Activated CD4-positive, alpha-beta T cell treated with anti-CD3 and anti-CD28 coated beads, Interleukin-2, amount 50 U/mL, for 24 hours (primary cell): Measurements from ENCODE around the gene MTHFR.

Experiments
- DNase-seq, 2 donors: peaks; one replicate each; pipeline ENCODE4 v3.0.0-alpha.2; 2020; ENCODE audit warnings: low read depth in 1 of 2, low spot score in 1 of 2

Gene MTHFR

GRCh38 chr1:11799099-11799498, 6.7 kb downstream of the MTHFR start:
- DNase-seq, result no peak

DNA sequence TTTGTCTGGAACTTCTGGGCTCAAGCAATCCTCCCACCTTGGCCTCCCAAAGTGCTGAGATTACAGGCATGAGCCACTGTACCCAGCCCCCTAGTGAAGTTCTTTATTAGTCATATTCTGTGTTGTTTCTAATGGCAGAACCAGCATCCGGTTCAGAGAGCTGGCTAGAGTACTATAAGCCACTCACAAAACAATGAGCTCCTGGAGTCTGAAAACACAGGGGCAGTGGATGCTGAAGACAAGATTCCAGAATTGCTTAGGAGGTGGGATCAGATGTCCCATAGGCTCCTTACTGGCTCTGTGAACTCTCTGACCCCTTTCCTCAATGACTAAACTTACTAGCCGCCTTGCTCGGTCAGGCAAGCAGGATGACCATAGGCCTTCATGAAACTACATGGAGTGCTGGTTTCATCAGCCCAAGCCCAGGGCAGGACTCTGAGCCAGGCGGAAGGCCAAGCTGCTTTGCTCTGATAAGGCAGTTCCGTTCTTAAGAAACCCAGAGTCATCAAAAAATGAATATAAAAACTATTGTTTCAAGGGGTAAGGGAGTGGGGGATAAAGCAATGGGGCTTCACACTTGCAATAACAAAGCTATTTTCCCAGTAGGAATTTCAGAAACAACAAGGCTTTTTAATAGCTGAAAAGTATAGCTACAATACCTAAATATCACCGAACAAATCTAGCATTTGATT, 8.1 kb downstream of the MTHFR start:
- no peak for DNase-seq

DNA sequence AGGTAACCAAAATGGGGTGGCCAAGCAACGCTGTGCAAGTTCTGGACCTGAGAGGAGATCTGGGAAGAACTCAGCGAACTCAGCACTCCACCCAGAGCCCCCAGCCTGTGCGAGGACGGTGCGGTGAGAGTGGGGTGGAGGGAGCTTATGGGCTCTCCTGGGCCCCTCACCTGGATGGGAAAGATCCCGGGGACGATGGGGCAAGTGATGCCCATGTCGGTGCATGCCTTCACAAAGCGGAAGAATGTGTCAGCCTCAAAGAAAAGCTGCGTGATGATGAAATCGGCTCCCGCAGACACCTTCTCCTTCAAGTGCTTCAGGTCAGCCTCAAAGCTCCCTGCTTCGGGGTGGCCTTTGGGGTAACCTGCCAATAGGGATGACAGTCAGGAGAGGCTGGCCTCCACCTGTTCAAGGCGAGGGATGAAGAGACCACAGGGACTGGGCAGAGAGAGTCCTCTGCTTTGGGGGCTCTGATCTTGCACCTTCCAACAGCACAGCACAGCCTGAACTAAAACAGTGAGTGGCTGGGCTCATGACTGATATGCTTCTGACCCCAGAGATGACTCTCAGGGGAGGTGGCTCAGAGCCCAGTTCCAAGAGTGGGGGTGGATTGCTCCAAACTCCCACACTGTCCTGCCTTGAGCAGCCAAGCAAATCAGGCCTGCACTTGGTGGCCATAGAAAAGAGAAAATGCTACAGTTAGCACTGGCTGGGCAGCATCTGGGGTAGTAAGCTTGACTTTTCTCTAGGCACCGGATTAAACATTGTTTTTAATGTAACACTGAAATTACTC, 9.5 kb downstream of the MTHFR start:
- DNase-seq, result no peak

GRCh38 chr1:11795238-11795890, 10.4 kb downstream of the MTHFR start:
- no peak for DNase-seq

DNA sequence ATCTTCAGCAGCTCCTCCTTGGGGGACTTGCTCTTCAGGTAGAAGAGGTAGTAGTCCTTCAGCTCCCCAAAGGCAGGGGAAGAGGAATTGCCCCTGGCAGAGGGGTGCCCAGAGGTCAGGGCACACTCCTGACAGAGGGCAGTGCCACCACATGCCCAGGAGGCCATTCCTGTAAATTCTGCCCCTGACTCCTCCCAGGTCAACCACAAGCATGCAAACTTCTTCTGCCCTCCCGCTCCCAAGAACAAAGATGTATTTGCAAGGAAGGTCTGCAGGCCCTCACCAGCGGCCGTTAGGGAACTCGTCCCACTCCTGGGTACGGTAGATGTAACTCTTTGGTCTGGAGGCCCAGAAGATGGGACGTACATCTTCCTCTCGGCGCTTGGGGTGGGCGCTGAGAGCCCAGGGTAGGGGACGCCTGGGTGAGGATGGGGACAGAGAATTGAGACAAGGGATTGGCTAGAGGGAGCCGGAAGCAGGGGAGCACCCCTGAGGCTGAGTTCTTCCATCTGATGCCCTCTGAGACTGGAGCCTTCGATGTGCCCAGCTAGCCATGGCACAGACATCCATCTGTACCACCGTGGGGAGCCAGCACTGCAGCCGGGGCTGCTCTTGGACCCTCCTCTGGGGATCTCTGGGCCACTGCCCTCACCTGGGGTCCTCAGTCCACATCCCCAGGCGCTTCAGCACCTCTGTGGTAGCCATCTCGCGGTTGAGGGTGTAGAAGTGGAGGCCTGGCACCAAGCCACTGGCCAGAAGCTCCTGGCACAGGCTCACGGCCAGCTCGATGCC, 11.1 kb downstream of the MTHFR start:
- no peak for DNase-seq

DNA sequence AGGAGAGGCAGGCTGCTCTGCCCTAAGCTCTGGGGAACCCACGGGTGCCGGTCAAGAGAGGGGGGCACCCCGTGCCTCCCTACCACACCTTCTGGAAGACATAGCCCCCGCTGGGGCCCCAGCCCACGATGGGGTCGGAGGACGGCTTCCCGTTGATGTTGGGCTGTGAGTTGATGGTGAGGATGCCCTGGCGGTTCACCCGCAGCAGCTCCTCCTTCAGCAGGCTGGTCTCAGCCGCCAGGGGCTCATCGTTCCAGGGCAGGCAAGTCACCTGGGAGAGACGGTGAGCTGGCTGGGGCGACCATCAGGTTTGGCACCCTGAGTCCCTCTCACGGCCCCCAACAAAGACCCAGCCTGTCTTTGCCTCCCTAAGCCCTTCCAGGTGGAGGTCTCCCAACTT, 11.9 kb downstream of the MTHFR start:
- DNase-seq, result no peak

DNA sequence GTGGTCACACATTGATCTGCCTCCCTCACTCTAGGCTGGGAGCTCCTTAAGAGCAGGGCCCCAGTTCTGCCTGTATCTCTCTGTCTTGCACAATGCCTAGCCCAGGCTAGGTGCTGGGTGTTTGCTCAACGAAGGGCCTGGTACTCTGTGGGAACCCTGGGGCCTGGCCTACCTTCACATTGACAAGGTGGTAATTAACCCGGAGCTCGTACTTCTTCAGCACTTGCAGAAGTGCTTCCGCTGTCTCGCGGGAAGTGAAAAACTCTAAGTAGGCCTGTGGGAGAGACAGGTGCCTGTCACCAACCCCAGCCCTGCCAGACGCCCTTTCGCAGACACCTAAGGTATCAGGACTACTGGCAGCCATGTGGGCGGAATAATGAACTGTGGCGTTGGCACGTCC, 13.7 kb downstream of the MTHFR start:
- DNase-seq, result no peak

DNA sequence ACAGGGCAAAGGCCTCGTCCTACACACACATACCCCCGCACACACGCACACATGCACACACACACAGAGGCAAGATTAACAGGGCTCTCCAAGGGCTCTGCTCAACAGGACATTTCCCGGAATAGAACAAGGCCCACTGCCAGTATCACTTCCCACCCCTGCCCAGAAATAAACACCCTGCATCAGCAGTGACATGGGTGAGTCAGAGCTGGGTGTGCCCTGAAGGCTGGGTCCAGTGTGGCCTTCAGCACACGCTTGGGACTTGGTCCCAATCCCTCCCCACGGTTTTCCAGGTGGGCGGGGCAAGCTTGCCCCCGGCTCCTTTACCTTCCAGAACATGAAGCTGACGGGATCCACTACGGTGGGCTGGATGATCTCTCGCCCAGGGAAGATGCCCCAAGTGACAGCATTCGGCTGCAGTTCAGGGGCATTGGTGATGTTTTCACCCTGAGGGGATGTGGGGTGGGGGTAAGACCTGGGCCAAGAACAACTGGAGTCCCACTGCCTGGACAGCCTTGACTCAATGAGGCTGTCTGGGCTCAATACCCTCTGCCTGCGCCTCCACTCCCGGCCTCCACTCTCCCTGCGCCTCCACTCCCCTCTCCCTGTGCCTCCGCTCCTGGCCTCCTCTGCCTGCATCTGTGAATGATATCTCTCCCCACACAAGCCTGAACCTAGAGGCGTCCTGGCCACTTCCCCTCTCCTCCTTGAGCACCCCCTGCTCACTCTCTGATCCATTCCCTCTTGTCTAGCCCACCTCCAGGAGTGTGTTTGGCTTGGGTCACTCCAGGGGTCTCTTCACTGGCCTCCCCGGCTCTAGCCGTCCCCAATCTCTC, 14.7 kb downstream of the MTHFR start:
- DNase-seq, result no peak

DNA sequence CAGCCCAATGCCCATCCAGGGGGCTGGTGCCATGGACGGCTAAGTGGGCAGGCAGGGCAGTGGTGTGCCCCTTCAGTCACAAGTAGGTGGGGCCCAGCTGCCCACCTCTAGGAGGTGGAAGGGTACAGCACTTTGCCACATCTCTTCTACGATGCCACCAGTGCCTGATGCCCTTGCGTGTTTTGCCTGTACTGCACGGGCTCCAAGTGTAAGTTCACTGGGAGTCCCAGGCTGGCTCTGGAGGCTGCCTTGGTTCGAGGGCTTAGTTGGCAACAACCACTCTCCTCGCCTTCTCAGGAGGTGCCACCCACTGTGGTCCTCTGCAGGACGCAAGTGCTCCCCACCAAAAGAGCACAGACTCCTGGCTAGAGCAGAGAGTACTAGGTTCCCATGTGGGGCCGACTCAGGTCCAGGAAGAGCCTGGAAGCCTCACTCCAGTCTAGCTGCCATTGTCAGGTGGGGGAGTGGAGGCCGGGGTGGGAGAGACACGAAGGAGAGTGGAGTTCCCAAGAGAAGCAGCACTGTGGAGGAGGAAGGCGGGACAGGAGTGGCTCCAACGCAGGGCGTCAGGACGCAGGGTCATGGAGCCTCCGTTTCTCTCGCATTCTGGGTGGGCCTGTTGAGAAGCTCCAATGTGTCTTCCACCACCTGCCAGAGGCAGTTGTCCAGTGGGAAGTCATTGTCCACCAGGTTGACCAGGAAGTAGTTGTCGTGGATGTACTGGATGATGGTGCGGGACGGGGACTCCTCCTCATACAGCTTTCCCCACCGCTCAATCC, 15.5 kb downstream of the MTHFR start:
- no peak for DNase-seq

- no peak for DNase-seq
These were observed 16.4 kb downstream of the MTHFR start for GRCh38 chr1:11789126-11790067.

DNA sequence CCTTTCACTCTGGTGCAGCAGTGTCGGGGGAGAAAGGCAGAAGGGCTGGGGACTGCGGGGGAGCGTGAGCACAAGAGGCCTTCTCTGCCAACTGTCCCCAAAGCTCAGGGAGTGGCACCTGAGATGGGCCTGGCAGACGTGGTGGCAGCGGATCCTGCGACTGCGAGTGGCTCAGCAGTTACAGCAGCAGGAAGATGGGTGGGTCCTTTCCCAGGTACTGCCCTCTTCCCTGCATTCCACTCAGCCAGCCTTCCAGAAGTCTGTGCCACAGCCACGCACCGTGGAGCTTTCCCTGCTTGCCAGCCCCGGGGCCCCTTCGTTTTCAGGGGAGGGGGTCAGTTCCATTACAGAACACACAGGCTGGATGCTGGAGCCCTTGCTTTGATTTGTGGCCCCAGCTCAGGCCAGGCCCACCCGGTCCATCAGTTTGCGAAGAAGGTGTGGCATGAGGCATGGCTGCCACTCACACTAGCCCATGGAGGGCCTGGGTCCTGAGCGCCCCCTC, 17.2 kb downstream of the MTHFR start:
- DNase-seq, result no peak

GRCh38 chr1:11787804-11788436, 17.8 kb downstream of the MTHFR start:
- no peak for DNase-seq

DNA sequence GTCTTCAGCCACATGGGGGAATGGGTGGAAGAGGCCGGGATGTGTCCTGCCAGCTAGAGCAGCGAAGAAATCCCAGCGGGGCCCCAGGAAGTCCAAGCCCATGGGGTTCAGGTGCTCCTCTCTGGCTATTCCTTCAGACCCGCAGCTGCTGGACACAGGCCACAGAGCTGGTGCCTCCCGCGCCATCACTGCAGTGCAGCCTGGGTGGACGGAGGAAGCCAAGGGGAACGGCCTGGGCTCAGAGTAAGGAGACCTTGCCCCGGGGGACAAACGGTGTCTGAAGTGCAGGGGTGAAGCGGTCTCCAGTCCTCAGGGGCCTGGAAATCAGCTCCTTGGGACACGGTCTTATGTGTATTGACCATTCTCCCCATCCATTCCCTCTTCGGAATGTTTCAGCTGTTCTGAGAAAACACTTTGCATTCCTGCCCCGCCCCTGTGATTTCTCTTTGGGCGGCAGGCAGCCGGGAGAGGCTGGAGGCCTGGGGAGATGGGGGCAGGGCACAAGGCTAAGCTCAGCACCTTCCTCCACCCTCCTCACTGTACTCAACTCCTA, 18.4 kb downstream of the MTHFR start:
- no peak for DNase-seq

DNA sequence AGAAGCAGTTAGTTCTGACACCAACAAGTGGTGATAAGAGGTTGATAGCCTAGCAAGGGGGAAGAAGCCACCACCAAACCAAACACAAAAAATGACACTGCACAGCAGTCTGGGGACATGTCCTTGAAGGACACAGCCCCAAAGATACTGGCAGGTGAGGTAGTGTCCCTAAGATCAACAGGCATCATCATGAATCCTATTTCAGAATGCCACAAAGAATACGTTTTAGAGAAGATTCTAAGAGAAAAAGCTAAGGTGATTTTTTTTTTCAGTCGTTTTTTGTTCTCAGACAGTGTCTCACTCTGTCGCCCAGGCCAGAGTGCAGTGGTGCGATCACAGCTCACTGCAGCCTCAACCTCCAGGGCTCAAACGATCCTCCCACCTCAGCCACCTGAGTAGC, 19.6 kb downstream of the MTHFR start:
- no peak for DNase-seq

GRCh38 chr1:11784993-11785769, 20.6 kb downstream of the MTHFR start:
- DNase-seq, result no peak

DNA sequence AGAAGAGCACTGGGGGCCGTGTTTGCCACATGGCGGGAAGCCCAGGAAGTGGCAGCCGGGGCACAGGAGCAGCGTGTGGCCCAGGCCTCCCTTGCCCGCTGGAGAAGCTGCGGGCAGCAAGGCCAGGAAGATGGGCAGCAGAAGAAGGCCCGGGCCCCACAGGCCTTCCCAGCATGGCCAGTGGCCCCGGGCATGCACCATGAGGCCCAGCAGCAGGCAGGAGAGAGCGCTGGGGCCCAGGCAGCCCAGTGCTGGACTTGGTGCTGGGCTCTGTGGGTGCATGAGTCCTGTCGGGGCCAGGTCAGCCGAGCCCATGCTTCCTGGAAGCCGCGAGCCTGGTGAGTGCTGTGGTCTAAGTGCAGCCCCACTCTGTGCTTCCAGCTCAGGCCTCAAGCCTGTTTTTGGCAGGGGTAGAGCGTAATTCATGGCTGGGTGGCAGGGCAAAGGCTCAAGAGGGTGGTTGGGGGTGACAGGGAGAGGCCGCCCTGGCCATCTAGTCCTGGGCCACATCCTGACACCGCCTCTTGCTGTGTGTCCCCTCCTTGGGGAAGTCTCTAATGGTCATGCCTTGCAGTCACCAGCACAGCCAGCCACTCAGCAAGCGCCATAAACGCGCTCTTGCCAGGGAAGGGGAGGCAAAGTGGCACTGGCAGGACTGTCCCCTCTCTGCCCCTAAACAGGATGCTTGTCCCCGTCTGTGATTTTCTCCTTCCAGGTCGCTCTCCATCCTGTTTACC, 21.3 kb downstream of the MTHFR start:
- DNase-seq, result no peak
